HCT116 (cell line): ENCODE data around the gene THEM4. TPM values are rescaled to one million over a fixed set of nuclear protein-coding genes. Genes with fewer than 3 reads are reported as not detected.

ENCODE experiments used
- ATAC-seq: fragments of 200-7000 bp; cut with Tn5 transposase; 2 replicates; pipeline ENCODE4 v1.9.1; 2020; ENCODE audit warnings: mild to moderate bottlenecking, moderate library complexity
- BruUV-seq: library from RNA; stranded (reverse); fragments of 400-500 nt; replicated peaks from 2 replicates; lab custom pipeline; 2021; lab: Mats Ljungman, UMichigan
- CTCF ChIA-PET: fragments of 300-600 bp; sonication (Branson Sonifier 250); formaldehyde crosslinking; loops from one replicate; lab custom pipeline; 2021; ENCODE audit warnings: antibody characterized with exemption; lab: Charles Lee
- POLR2A ChIA-PET: fragments of 300-600, 350-600 bp; sonication (Branson Sonifier 250); formaldehyde crosslinking; loops from one replicate; lab custom pipeline; 2021; ENCODE audit warnings: antibody characterized with exemption; lab: Charles Lee
- RAD21 ChIA-PET, 2 experiments: fragments of 300-600 bp; sonication (Branson Sonifier 250); formaldehyde crosslinking; loops; one replicate each; lab custom pipeline; 2023; ENCODE audit warnings: low total read pairs in 2 of 2; ENCODE audit not compliant: uncharacterized antibody in 2 of 2, unreplicated experiment in 2 of 2, low non-redundant PET in 1 of 2; lab: Charles Lee
- DNase-seq: peaks from one replicate; pipeline ENCODE4 v3.0.0-alpha.2; 2010; ENCODE audit warnings: low read depth, low spot score
- H2AFZ ChIP-seq: fragments of 200-600 bp; shearing (Covaris generic), sonication (generic); 2 replicates; pipeline ENCODE4 v1.6.1; 2017; ENCODE audit warnings: low read depth, mixed run types, mixed read lengths, antibody characterized with exemption, low read length; ENCODE audit not compliant: poor library complexity, severe bottlenecking
- H3K27ac ChIP-seq: 2 replicates; pipeline ENCODE4 v1.5.1; 2012; ENCODE audit warnings: low read depth, low read length
- H3K27me3 ChIP-seq: fragments of 200-600 bp; sonication (generic); 2 replicates; pipeline ENCODE4 v1.6.1; 2016; ENCODE audit warnings: mixed run types, low read length, mixed read lengths; ENCODE audit not compliant: insufficient read depth
- H3K36me3 ChIP-seq, 2 experiments: fragments of 200-500 bp in 1 of 2; fragments of 200-600 bp in 1 of 2; sonication (Bioruptor generic) in 1 of 2; sonication (generic) in 1 of 2; 2 replicates each; pipeline versions ENCODE4 v1.5.1 to v1.6.1; 2014 to 2016; ENCODE audit warnings: low read length in 2 of 2, inconsistent platforms in 1 of 2, mixed read lengths in 1 of 2, mixed run types in 1 of 2; ENCODE audit not compliant: insufficient read depth in 2 of 2, control insufficient read depth in 1 of 2
- H3K4me1 ChIP-seq, 2 experiments: fragments of 200-600 bp in 1 of 2; sonication (generic) in 1 of 2; 2 replicates each; pipeline versions ENCODE4 v1.5.1 to v1.6.1; 2012 to 2017; ENCODE audit warnings: low read length in 2 of 2, inconsistent platforms in 1 of 2, mild to moderate bottlenecking in 1 of 2, mixed read lengths in 1 of 2, mixed run types in 1 of 2, moderate library complexity in 1 of 2; ENCODE audit not compliant: insufficient read depth in 2 of 2, control insufficient read depth in 1 of 2
- H3K4me2 ChIP-seq: fragments of 200-600 bp; sonication (generic); 2 replicates; pipeline ENCODE4 v1.6.1; 2017; ENCODE audit warnings: mixed run types, low read length, mixed read lengths
- H3K4me3 ChIP-seq, 2 experiments: fragments of 200-600 bp in 1 of 2; sonication (generic) in 1 of 2; replicated peaks in 1 of 2; 2 replicates each; pipeline ENCODE4 v1.5.1; 2011 to 2016; ENCODE audit warnings: low read length in 2 of 2, control low read depth in 1 of 2, low read depth in 1 of 2, mild to moderate bottlenecking in 1 of 2, mixed read lengths in 1 of 2, mixed run types in 1 of 2
- H3K79me2 ChIP-seq: fragments of 200-600 bp; sonication (generic); 2 replicates; pipeline ENCODE4 v1.6.1; 2017; ENCODE audit warnings: mild to moderate bottlenecking, mixed run types, low read length, moderate library complexity, mixed read lengths; ENCODE audit not compliant: insufficient read depth
- H3K9ac ChIP-seq: fragments of 200-600 bp; sonication (generic); 2 replicates; pipeline ENCODE4 v1.6.1; 2016; ENCODE audit warnings: low read length, mixed read lengths
- H3K9me2 ChIP-seq: fragments of 200-600 bp; sonication (generic), shearing (Covaris generic); 2 replicates; pipeline ENCODE4 v1.6.1; 2017; ENCODE audit warnings: mixed run types, mild to moderate bottlenecking, moderate library complexity; ENCODE audit not compliant: insufficient read depth
- H3K9me3 ChIP-seq, 2 experiments: fragments of 200-500 bp in 1 of 2; fragments of 200-600 bp in 1 of 2; sonication (Bioruptor generic) in 1 of 2; sonication (generic) in 1 of 2; 2 replicates each; pipeline ENCODE4 v1.6.1; 2014 to 2017; ENCODE audit warnings: low read length in 2 of 2, mixed read lengths in 2 of 2, inconsistent platforms in 1 of 2, low read depth in 1 of 2, mild to moderate bottlenecking in 1 of 2, mixed run types in 1 of 2, moderate library complexity in 1 of 2; ENCODE audit not compliant: control insufficient read depth in 1 of 2, insufficient read depth in 1 of 2
- H4K20me1 ChIP-seq: fragments of 200-600 bp; sonication (generic), shearing (Covaris generic); 2 replicates; pipeline ENCODE4 v1.6.1; 2017; ENCODE audit warnings: mixed run types, mild to moderate bottlenecking, moderate library complexity; ENCODE audit not compliant: insufficient read depth
- CBX3 ChIP-seq: IDR thresholded peaks from 2 replicates; pipeline ENCODE4 v1.6.1; 2012; ENCODE audit warnings: low read depth
- CEBPB ChIP-seq: IDR thresholded peaks from 2 replicates; pipeline ENCODE4 v1.6.1; 2012; ENCODE audit warnings: low read depth
- EGR1 ChIP-seq: IDR thresholded peaks from 2 replicates; pipeline ENCODE4 v1.6.1; 2012; ENCODE audit warnings: low read depth
- ELF1 ChIP-seq: IDR thresholded peaks from 2 replicates; pipeline ENCODE4 v1.6.1; 2012; ENCODE audit warnings: low read depth, borderline replicate concordance
- EZH2phosphoT487 ChIP-seq: fragments of 200-600 bp; IDR thresholded peaks from 2 replicates; pipeline ENCODE4 v1.6.1; 2018; ENCODE audit warnings: antibody characterized with exemption, borderline replicate concordance
- FOSL1 ChIP-seq: IDR thresholded peaks from 2 replicates; pipeline ENCODE4 v1.6.1; 2012; ENCODE audit warnings: low read depth
- JUND ChIP-seq: IDR thresholded peaks from 2 replicates; pipeline ENCODE4 v1.6.1; 2012
- RAD21 ChIP-seq: IDR thresholded peaks from 2 replicates; pipeline ENCODE4 v1.6.1; 2012; ENCODE audit warnings: low read depth, mild to moderate bottlenecking
- SRF ChIP-seq: IDR thresholded peaks from 2 replicates; pipeline ENCODE4 v1.6.1; 2012; ENCODE audit warnings: low read depth
- TCF7L2 ChIP-seq: IDR thresholded peaks from 2 replicates; pipeline ENCODE4 v1.7.0; 2011; ENCODE audit warnings: borderline replicate concordance, inconsistent platforms; ENCODE audit not compliant: insufficient read depth, insufficient read length; ENCODE audit errors: extremely low read depth
- YY1 ChIP-seq: IDR thresholded peaks from 2 replicates; pipeline ENCODE4 v1.6.1; 2011; ENCODE audit warnings: low read length, low read depth, moderate library complexity, mild to moderate bottlenecking; ENCODE audit not compliant: insufficient replicate concordance; ENCODE audit errors: extremely low read depth
- ZBTB33 ChIP-seq: IDR thresholded peaks from 2 replicates; pipeline ENCODE4 v1.6.1; 2011; ENCODE audit warnings: mild to moderate bottlenecking, low read length, moderate library complexity; ENCODE audit not compliant: insufficient replicate concordance; ENCODE audit errors: extremely low read depth
- ZNF274 ChIP-seq: fragments of 200-500 bp; sonication (Bioruptor generic); IDR thresholded peaks from 2 replicates; pipeline ENCODE4 v1.6.1; 2014; ENCODE audit warnings: mild to moderate bottlenecking, low read depth, low read length, inconsistent platforms
- intact Hi-C: fragments of 100-400 bp; cut with micrococcal nuclease; formaldehyde crosslinking; loops from 2 replicates; pipeline ENCODE4 v1.10.0; 2022
- total RNA-seq: library from RNA; stranded (reverse); gene quantifications from one replicate; pipeline ENCODE4 v1.2.1, GENCODE V29; 2021; ENCODE audit not compliant: unreplicated experiment
- TF ChIP-seq, protein P1 (sequence below): IDR thresholded peaks from 2 replicates; pipeline ENCODE4 v1.6.1; 2012

Gene THEM4
- total RNA-seq, 1 experiment from 2014 or later: 17.0 TPM

GRCh38 chr1:151935894-151936602 lies 26.7 kb upstream of the THEM4 start:
- Histone ChIP-seq H3K4me3 (no peak overlapping the region), H3K36me3 (no peaks in the 10 kb centered on the region), H3K9me2 (no peaks in the 10 kb centered on the region), H3K27me3 (no peaks in the 10 kb centered on the region), H3K79me2 (no peaks in the 10 kb centered on the region), H4K20me1 (no peaks in the 10 kb centered on the region), H3K27ac (no peak overlapping the region), H3K4me1 (peaks cover 0 to 6% of the 10 kb centered on the region in 2 experiments; a peak in 2 of 4 replicates), H3K4me2 (no peak overlapping the region), H2AFZ (peak overlapping the region; percentile 12), H3K9me3 (no peaks in the 10 kb centered on the region), H3K9ac (no peak overlapping the region)
- DNase-seq: no peak
- CTCF ChIA-PET: interaction anchor here (0.8 to 5.9 kb wide), 7 partner anchors 8 to 112 kb away, joined by 3 to 140 read pairs (median 5); no protein-coding TSS in a partner anchor
- ATAC-seq: no peak
- POLR2A ChIA-PET: interaction anchor here (0.8 kb wide), 1 partner anchor 65 kb away, joined by 3 read pairs; no protein-coding TSS in a partner anchor
- intact Hi-C loops: no loop called here
- TF ChIP-seq CEBPB (no peak), RAD21 (no peak), EZH2phosphoT487 (no peak), JUND (no peak), YY1 (no peak), SRF (no peak), TCF7L2 (no peak), EGR1 (no peak), ZNF274 (no peak), CBX3 (no peak), ELF1 (no peak), FOSL1 (no peak), ZBTB33 (no peak)
- TF ChIP-seq, protein P1, sequence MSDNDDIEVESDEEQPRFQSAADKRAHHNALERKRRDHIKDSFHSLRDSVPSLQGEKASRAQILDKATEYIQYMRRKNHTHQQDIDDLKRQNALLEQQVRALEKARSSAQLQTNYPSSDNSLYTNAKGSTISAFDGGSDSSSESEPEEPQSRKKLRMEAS: no peak
- RAD21 ChIA-PET: interaction anchor here (0.6 to 1.5 kb wide), 4 partner anchors 32 to 74 kb away, joined by 3 to 4 read pairs (median 3); no protein-coding TSS in a partner anchor
- no TSS peak for BruUV-seq
